ENCODE results near the gene PARD3. TPM values are rescaled to one million over a fixed set of nuclear protein-coding genes. Genes with fewer than 3 reads are reported as not detected.
"Not testable (repeated sequence)": the region's sequence is repeated elsewhere in the genome, so short reads cannot be mapped to it uniquely, and the experiment has no call there.

The PARD3 gene
- total RNA-seq, 1 donor from 2014 or later: 98.2 TPM

DNA sequence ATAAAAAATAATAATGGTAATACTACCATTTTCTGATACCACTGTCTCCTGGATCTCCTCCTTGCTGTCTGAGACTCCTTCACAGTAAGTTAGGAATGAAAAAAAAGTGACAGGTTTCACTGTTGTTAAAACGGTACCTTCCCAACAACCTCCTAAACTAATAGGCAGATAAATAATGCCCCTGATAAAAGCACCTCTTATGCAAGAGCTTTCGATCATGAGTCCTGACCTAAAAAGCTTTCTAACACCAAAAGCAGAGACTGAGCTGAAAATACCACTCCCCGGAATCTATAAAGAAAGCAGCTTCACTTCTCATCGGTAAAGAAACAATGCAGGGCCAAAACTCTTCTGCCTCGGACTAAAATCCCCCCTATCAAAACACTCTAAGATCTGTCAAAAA is 14.5 kb downstream of the PARD3 start:
- H3K27me3 ChIP-seq (ENCODE audit: control insufficient read depth, insufficient read depth, low read length): no peaks in the 10 kb centered on the region
- no peak for DNase-seq (ENCODE audit: low read depth)
- H3K36me3 ChIP-seq (ENCODE audit: control insufficient read depth, insufficient read depth, low read length): no peaks in the 10 kb centered on the region
- no peak for FAIRE-seq
- TF ChIP-seq, protein P1, sequence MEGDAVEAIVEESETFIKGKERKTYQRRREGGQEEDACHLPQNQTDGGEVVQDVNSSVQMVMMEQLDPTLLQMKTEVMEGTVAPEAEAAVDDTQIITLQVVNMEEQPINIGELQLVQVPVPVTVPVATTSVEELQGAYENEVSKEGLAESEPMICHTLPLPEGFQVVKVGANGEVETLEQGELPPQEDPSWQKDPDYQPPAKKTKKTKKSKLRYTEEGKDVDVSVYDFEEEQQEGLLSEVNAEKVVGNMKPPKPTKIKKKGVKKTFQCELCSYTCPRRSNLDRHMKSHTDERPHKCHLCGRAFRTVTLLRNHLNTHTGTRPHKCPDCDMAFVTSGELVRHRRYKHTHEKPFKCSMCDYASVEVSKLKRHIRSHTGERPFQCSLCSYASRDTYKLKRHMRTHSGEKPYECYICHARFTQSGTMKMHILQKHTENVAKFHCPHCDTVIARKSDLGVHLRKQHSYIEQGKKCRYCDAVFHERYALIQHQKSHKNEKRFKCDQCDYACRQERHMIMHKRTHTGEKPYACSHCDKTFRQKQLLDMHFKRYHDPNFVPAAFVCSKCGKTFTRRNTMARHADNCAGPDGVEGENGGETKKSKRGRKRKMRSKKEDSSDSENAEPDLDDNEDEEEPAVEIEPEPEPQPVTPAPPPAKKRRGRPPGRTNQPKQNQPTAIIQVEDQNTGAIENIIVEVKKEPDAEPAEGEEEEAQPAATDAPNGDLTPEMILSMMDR (IDR thresholded peaks at IDR 0.05; ENCODE audit: insufficient read depth, low read length, severe bottlenecking): no peak
- H3K4me3 ChIP-seq (ENCODE audit: low read depth, low read length): no peak overlapping the region

DNA sequence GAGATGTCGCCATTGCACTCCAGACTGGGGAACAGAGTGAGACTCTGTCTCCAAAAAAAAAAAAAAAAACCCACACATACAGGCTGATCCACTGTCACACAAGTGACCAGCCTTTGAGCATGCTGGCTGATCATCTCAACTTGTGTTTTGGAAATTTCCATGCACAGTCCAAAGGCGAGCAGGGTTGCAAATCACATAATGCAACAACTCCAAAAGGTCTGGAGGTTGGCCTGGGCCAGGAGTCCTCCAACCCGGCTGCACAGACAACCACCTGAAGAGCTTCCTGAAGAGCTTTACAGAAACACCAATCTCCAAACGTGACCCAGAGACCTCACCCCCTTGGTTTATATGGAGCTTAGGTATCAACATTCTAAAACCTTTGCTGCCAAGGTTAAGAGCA is 16.4 kb downstream of the PARD3 start:
- no peaks in the 10 kb centered on the region for H3K27me3 ChIP-seq (ENCODE audit: control insufficient read depth, insufficient read depth, low read length)
- TF ChIP-seq, protein P1 (IDR thresholded peaks at IDR 0.05; ENCODE audit: insufficient read depth, low read length, severe bottlenecking): no peak
- DNase-seq (ENCODE audit: low read depth) (no peak), FAIRE-seq (no peak)
- H3K36me3 ChIP-seq (ENCODE audit: control insufficient read depth, insufficient read depth, low read length): no peaks in the 10 kb centered on the region
- no peak overlapping the region for H3K4me3 ChIP-seq (ENCODE audit: low read depth, low read length)

DNA sequence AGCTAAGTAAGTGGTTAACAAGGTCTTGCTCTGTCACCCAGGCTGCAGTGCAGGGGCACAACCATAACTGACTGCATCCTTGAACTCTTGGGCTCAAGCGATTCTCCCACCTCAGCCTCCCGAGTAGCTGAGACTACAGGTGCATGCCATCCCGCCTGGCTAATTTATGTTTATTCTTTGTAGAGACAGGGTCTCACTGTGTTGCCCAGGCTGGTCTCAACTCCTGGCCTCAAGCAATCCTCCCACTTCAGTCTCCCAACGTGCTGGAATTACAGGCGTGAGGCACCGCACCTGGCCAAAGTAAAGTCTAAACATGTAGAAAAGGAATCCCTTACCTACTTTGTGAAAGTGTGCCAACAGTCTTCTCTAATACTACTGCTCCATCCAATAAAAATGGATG is 17.9 kb downstream of the PARD3 start:
- no peaks in the 10 kb centered on the region for H3K36me3 ChIP-seq (ENCODE audit: control insufficient read depth, insufficient read depth, low read length)
- FAIRE-seq: no peak
- no peak for DNase-seq (ENCODE audit: low read depth)
- no peaks in the 10 kb centered on the region for H3K27me3 ChIP-seq (ENCODE audit: control insufficient read depth, insufficient read depth, low read length)
- H3K4me3 ChIP-seq (ENCODE audit: low read depth, low read length): no peak overlapping the region
- TF ChIP-seq, protein P1 (IDR thresholded peaks at IDR 0.05; ENCODE audit: insufficient read depth, low read length, severe bottlenecking): no peak

DNA sequence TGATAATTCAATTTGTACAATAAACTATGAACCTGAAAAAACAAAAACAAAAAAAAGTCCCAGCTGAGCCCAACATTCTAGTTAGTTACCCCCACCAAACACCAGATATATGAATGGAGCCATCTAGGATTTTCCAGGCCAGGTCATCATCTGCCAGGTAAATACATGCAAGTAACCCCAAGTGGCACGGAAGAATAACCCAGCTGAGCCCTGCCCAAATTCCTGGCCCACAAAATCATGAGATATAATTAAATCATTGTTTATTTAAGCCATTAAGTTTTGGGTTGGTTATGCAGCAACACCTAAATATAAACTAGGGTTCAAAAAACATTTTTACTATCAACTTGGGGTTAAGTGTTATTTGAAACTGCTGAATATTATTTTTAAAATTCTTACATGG is 19.0 kb downstream of the PARD3 start:
- no peaks in the 10 kb centered on the region for H3K27me3 ChIP-seq (ENCODE audit: control insufficient read depth, insufficient read depth, low read length)
- FAIRE-seq (no peak), DNase-seq (ENCODE audit: low read depth) (no peak)
- peaks cover 2% of the 10 kb centered on the region for H3K36me3 ChIP-seq (ENCODE audit: control insufficient read depth, insufficient read depth, low read length)
- TF ChIP-seq, protein P1 (IDR thresholded peaks at IDR 0.05; ENCODE audit: insufficient read depth, low read length, severe bottlenecking): no peak
- no peak overlapping the region for H3K4me3 ChIP-seq (ENCODE audit: low read depth, low read length)

DNA sequence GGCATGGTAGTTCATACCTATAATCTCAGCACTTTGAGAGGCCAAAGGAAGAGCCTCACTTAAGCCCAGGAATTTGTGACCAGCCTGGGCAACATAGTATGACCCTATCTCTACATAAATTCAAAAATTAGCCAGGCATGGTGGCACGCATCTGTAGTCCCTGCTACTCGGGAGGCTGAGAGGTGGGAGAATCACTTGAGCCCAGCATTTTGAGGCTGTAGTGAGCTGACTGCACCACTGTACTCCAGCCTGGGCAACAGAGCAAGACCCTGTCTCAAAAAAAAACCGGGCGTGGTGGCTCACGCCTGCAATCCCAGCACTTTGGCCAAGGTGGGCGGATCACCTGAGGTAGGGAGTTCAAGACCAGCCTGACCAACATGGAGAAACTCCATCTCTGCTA is 19.8 kb downstream of the PARD3 start:
- no peak for FAIRE-seq

DNA sequence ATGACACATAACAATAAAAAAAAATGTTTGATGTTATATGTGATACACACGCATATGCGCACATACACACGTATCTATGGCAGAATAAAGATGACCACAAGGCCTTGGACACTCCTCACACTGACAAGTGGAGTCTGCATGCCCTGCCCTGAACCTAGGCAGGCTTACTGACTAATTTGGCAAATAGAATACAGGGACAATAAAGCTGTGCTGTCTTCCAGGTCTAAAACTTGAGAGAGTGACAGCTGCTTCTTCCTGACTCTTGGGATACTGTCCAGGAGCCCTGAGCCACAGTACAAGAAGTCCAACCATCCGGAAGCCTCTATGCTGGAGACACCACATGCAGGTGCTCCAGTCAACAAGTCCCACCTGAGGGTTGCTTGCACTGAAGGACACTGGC is 20.3 kb downstream of the PARD3 start:
- H3K4me3 ChIP-seq (ENCODE audit: low read depth, low read length): no peak overlapping the region
- TF ChIP-seq, protein P1 (IDR thresholded peaks at IDR 0.05; ENCODE audit: insufficient read depth, low read length, severe bottlenecking): no peak
- FAIRE-seq (no peak), DNase-seq (ENCODE audit: low read depth) (no peak)
- H3K36me3 ChIP-seq (ENCODE audit: control insufficient read depth, insufficient read depth, low read length): peaks cover 2% of the 10 kb centered on the region
- no peaks in the 10 kb centered on the region for H3K27me3 ChIP-seq (ENCODE audit: control insufficient read depth, insufficient read depth, low read length)

More for the DNA sequence above, 19.8 kb downstream of the PARD3 start:
- Histone ChIP-seq H3K36me3 (ENCODE audit: control insufficient read depth, insufficient read depth, low read length) (peaks cover 2% of the 10 kb centered on the region), H3K27me3 (ENCODE audit: control insufficient read depth, insufficient read depth, low read length) (no peaks in the 10 kb centered on the region), H3K4me3 (ENCODE audit: low read depth, low read length) (no peak overlapping the region)
- TF ChIP-seq, protein P1 (IDR thresholded peaks at IDR 0.05; ENCODE audit: insufficient read depth, low read length, severe bottlenecking): no peak
- DNase-seq (ENCODE audit: low read depth): no peak

DNA sequence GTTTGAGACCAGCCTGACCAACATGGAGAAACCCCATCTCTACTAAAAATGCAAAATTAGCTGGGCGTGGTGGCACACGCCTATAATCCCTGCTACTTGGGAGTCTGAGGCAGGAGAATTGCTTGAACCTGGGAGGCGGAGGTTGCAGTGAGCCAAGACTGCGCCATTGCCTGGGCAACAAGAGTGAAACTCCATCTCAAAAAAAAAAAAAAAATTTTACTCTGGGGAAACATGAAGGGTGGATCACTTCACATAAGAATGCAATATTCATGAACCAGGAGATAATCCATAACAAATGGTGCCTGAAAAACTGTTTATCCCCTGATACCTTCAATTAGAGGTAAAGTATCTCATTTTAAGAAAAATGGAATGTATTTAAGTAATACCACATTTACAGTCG is 21.5 kb downstream of the PARD3 start:
- H3K27me3 ChIP-seq (ENCODE audit: control insufficient read depth, insufficient read depth, low read length); DNase-seq (ENCODE audit: low read depth); H3K4me3 ChIP-seq (ENCODE audit: low read depth, low read length); FAIRE-seq; H3K36me3 ChIP-seq (ENCODE audit: control insufficient read depth, insufficient read depth, low read length): not testable (repeated sequence)
